HEK293T (cell line): Measurements from ENCODE around the gene ATP6AP2.

Experiments used
- CTCF ChIA-PET: fragments of 350-600 bp; formaldehyde crosslinking; extraction: SDS; loops from one replicate; lab custom pipeline; 2021; ENCODE audit warnings: antibody characterized with exemption, inconsistent platforms; lab: Yijun Ruan, JAX
- POLR2A ChIA-PET: fragments of 350-600 bp; formaldehyde crosslinking; extraction: SDS; loops from one replicate; lab custom pipeline; 2020; ENCODE audit warnings: antibody characterized with exemption, inconsistent platforms; lab: Yijun Ruan, JAX
- DNase-seq: peaks from one replicate; pipeline ENCODE4 v3.0.0; 2012; ENCODE audit warnings: mixed read lengths; ENCODE audit errors: extremely low spot score
- ARNT ChIP-seq: fragments of 450-650 bp; IDR thresholded peaks from 2 replicates; pipeline ENCODE4 v1.6.1; 2017; ENCODE audit warnings: mild to moderate bottlenecking
- BHLHE40 ChIP-seq: fragments of 450-650 bp; IDR thresholded peaks from 2 replicates; pipeline ENCODE4 v1.6.1; 2016; ENCODE audit warnings: mild to moderate bottlenecking, moderate library complexity, borderline replicate concordance
- CTBP1 ChIP-seq: fragments of 450-650 bp; IDR thresholded peaks from 2 replicates; pipeline ENCODE4 v1.6.1; 2016; ENCODE audit warnings: borderline replicate concordance
- ELF4 ChIP-seq: fragments of 450-650 bp; IDR thresholded peaks from 2 replicates; pipeline ENCODE4 v1.6.1; 2017; ENCODE audit warnings: antibody characterized with exemption
- FOXA1 ChIP-seq: fragments of 450-650 bp; IDR thresholded peaks from 2 replicates; pipeline ENCODE4 v1.6.1; 2016; ENCODE audit warnings: mild to moderate bottlenecking
- FOXK2 ChIP-seq: fragments of 450-650 bp; IDR thresholded peaks from 2 replicates; pipeline ENCODE4 v1.6.1; 2016; ENCODE audit warnings: mild to moderate bottlenecking
- FOXM1 ChIP-seq: fragments of 450-650 bp; IDR thresholded peaks from 2 replicates; pipeline ENCODE4 v1.6.1; 2017; ENCODE audit warnings: mild to moderate bottlenecking, borderline replicate concordance
- HDGF ChIP-seq: fragments of 450-650 bp; IDR thresholded peaks from 2 replicates; pipeline ENCODE4 v1.6.1; 2017; ENCODE audit warnings: antibody characterized with exemption, borderline replicate concordance
- L3MBTL2 ChIP-seq: fragments of 450-650 bp; conservative IDR thresholded peaks from 2 replicates; pipeline ENCODE4 v1.6.1; 2016; ENCODE audit warnings: mild to moderate bottlenecking
- LEF1 ChIP-seq: fragments of 450-650 bp; IDR thresholded peaks from 2 replicates; pipeline ENCODE4 v1.6.1; 2017; ENCODE audit warnings: mild to moderate bottlenecking, borderline replicate concordance
- NFRKB ChIP-seq: fragments of 450-650 bp; IDR thresholded peaks from 2 replicates; pipeline ENCODE4 v1.6.1; 2016; ENCODE audit warnings: mild to moderate bottlenecking, moderate library complexity
- SP1 ChIP-seq: fragments of 450-650 bp; IDR thresholded peaks from 2 replicates; pipeline ENCODE4 v1.6.1; 2017
- SUZ12 ChIP-seq: fragments of 450-650 bp; IDR thresholded peaks from 2 replicates; pipeline ENCODE4 v1.6.1; 2016; ENCODE audit warnings: mild to moderate bottlenecking
- TARDBP ChIP-seq: fragments of 450-650 bp; IDR thresholded peaks from 2 replicates; pipeline ENCODE4 v1.6.1; 2016
- ZNF384 ChIP-seq: fragments of 450-650 bp; IDR thresholded peaks from 2 replicates; pipeline ENCODE4 v1.6.1; 2016
- TF ChIP-seq, protein P1 (sequence below): fragments of 450-650 bp; IDR thresholded peaks from 2 replicates; pipeline ENCODE4 v1.6.1; 2016

Gene ATP6AP2

GRCh38 chrX:40647307-40648197 is 66.8 kb downstream of the ATP6AP2 start, which contains the start of gene CXorf38:
Gene CXorf38 (minus strand): TSS chrX:40647561. CDS start chrX:40647520, 41 bp downstream.
- ChIA-PET CTCF (no interaction called here), POLR2A (interaction anchor here (0.8 to 1.4 kb wide), 2 partner anchors 88 to 109 kb away, joined by 3 to 4 read pairs; partner anchors contain the start of gene MED14)
- peak; percentile 99 for DNase-seq
- no peak for TF ChIP-seq FOXK2
- TF ChIP-seq, protein P1, sequence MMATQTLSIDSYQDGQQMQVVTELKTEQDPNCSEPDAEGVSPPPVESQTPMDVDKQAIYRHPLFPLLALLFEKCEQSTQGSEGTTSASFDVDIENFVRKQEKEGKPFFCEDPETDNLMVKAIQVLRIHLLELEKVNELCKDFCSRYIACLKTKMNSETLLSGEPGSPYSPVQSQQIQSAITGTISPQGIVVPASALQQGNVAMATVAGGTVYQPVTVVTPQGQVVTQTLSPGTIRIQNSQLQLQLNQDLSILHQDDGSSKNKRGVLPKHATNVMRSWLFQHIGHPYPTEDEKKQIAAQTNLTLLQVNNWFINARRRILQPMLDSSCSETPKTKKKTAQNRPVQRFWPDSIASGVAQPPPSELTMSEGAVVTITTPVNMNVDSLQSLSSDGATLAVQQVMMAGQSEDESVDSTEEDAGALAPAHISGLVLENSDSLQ: peak; percentile 84

- ChIA-PET POLR2A (interaction anchor here (0.6 kb wide), 1 partner anchor 441 kb away, joined by 3 read pairs; no protein-coding TSS in a partner anchor), CTCF (interaction anchor here (0.5 to 1.7 kb wide), 18 partner anchors 10 to 633 kb away, joined by 3 to 19 read pairs (median 3); partner anchors contain the start of gene MED14)
- DNase-seq: peak; percentile 39
These were observed 71.0 kb downstream of the ATP6AP2 start for GRCh38 chrX:40651620-40652223.

GRCh38 chrX:40652664-40653063 is 71.9 kb downstream of the ATP6AP2 start:
- DNase-seq: no peak
- POLR2A ChIA-PET: interaction anchor here (1.4 kb wide), 1 partner anchor 433 kb away, joined by 4 read pairs; the partner anchor contains the start of gene USP9X
- TF ChIP-seq CTBP1 (no peak), FOXK2 (no peak), LEF1 (no peak), ARNT (no peak), SUZ12 (no peak)
- CTCF ChIA-PET: interaction anchor here (0.8 to 1.7 kb wide), 4 partner anchors 14 to 144 kb away, joined by 3 to 9 read pairs (median 5); no protein-coding TSS in a partner anchor

More at GRCh38 chrX:40651620-40652223, 71.0 kb downstream of the ATP6AP2 start:
- no peak for TF ChIP-seq ELF4
- no peak for TF ChIP-seq NFRKB
- TF ChIP-seq SP1: no peak
- TF ChIP-seq ZNF384: no peak
- no peak for TF ChIP-seq FOXK2
- TF ChIP-seq TARDBP: no peak
- TF ChIP-seq BHLHE40: no peak
- no peak for TF ChIP-seq SUZ12
- TF ChIP-seq L3MBTL2: no peak
- TF ChIP-seq LEF1: no peak
- no peak for TF ChIP-seq FOXA1
- TF ChIP-seq, protein P1: no peak
- TF ChIP-seq CTBP1: no peak
- TF ChIP-seq FOXM1: no peak

DNA sequence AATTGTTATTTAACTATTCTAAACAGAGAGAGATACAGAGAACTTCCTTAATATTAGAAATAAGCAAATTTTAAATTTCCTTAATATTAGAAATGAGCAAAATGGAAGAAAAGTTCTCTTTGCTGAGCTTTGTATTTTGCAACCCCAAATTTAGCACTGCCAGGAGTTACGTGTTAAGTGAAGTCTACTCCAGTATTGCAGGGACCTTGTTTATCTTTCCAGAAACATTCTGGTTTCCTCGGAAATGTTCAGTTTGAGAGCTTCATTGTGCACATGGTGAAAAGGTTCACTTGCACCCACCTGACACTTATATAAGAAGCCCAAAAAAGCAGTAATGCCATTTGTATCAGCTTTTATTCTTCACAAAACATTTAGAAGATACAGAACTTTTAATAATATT is 72.8 kb downstream of the ATP6AP2 start:
- POLR2A ChIA-PET: interaction anchor here (1.4 kb wide), 1 partner anchor 432 kb away, joined by 4 read pairs; the partner anchor contains the start of gene USP9X

More for the DNA sequence above, 72.8 kb downstream of the ATP6AP2 start:
- CTCF ChIA-PET: interaction anchor here (0.8 to 1.5 kb wide), 2 partner anchors 141 to 143 kb away, joined by 4 to 6 read pairs; no protein-coding TSS in a partner anchor
- DNase-seq: no peak
- TF ChIP-seq ARNT (no peak), ELF4 (no peak), SP1 (no peak), BHLHE40 (no peak), ZNF384 (no peak), SUZ12 (no peak), LEF1 (no peak), HDGF (no peak), FOXM1 (no peak), FOXA1 (no peak), CTBP1 (no peak)
